NCI-H345 (cell line): Measurements from ENCODE around the gene ETV4.
A peak's percentile ranks its signal among the peaks of the same experiment; 100 is the strongest.
"Not testable (repeated sequence)": the region's sequence is repeated elsewhere in the genome, so short reads cannot be mapped to it uniquely, and the experiment has no call there.

Experiments
- DNase-seq: peaks from one replicate; lab custom pipeline; 2025; lab: John Stamatoyannopoulos, UW

Gene ETV4

DNA sequence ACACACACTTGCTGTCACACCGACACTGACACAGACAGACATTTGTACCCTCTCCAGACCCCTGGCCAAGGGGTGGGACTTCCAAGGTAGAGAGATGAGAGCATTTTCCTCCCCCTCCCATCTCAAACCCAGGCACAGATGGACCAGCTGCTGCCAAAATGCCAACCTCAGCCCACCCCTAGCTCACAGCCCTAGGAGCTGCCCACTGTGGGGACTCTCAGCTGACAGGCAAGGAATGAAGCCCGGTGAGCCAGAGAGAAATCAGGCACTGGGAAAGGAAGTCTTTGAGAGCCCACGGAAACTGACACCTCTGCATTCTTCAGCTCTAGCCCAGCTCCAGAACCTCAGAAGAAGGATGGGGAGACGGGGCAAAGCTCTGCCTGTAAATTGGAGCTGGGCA is 2.8 kb downstream of the ETV4 start:
- no peak for DNase-seq

DNA sequence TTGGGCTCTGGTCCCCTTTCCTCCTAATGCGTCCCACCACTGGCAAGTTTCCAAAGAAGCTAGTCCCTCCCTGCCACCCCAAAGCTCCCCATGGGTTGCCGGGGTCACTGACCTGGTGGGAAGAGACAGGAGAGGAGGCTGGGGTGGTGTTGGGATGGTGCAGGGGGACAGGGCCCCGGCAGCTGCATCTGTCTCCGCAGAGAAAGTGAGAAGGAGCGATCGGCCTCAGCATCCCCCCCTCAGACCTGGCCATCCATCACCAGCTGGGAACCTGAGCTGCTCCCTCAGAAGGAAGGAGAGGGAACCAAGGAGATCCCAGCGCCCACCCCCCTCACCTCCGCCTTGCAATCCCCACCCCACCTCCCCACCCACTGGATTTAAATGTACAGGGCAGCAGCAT is 3.3 kb downstream of the ETV4 start:
- DNase-seq, result no peak

DNA sequence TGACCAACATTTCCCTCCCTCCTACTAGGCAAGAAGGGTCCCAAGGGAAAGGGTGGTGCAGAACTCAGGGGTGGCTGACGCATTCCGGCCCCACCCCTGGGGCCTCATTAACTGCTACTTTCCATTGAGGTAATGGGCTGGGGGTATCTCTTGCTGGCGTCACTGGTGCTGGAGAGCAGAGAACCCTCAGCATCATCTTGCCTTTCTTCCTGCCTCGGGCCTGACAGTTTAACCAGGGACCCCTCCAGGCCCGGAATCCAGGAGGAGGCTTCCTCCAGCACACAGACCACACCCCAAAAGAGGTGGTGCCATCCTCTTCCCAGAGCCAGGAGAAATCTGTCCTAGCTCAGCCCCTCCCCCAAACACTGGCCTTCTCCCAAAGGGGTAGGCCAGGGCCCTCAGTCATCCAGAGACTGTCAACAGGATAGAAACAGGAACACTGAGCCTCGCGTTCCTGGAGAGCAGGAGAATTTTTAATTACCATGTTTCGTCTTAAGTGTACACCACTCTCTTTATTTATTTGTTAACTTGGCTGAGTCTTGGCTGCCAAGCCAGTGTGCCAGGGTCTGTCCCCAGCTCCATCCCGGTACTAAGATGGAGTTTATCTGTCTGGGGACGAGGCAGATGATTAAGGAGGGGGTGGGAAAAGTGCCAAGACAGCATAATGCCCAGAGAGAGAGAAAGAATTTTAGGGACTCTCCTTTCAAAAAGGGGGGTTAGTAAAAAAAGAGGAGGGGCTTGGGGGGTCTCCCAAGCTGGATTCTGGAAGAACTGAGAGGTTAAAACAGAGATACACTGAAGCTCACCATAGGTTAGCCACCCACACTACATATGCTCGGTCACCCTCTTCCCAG is 5.1 kb downstream of the ETV4 start:
- no peak for DNase-seq

DNA sequence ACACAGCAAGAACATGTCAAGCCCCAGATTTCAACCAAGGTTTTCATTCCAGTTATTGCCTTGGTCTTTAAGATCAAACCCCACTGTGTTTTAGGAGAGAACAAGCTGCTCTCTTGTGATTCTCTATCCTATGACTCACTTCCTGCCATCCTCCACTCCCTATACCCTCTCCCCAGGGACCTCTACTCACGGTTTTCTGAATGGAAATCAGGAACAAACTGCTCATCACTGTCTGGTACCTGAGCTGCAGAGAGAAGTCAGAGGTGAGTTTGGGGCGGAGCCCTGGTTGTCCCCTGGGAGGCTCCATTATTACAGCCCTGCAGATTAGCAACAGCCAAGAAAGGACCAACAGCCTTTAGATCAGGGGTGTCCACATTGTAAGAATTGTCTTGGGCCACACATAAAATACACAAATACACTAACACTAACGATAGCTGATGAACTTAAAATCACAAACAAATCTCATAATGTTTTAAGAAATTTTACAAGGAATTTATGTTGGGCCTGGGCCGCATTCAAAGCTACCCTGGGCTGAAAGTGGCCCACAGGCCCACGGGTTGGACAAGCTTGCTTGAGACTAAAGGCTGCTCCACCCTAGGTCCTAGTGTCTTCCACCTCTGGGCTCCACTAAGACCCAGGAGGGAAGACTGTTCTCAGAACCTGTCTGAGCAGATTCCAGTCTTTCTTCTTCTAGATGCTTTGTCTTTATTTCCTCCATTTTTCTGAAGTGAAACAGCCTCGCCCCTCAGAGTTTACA is 9.7 kb downstream of the ETV4 start:
- DNase-seq, result peak; percentile 39

DNA sequence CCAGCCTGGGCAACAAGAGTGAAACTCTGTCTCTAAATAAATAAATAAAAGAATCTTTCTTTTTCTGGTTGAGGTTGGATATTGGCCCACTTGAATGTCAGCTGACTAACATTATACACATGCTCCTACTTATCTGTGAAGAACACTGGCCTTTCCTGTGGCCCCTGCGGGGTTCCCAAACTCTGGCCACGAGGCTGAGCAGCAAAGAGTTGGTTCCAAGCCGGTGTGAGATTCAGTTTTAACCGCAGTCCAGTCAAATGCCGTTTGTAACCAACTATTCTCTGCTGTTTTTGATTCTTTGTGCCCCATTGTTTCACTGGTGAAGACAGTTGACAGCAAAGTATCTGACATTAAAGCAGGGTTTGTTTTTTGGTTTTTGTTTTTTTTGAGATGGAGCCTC is 11.2 kb downstream of the ETV4 start:
- no peak for DNase-seq

DNA sequence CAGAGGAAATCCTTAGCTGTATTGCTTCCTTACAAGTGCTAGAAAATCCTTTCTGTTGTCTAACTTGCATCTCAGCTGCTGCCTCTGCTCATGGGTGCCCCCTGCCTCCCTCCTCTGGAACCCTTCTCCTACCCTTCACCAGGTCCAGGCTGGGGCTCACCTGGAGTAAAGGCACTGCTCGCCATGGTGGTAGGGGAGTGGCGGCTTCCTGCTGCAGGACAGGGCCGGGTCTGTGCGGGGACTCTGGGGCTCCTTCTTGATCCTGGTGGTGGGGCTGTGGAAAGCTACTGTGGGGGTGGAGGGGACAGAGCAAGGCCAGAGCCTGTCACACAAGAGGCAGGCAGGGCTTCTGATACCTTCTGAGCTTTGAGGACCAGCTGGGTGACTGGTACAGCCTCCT is 12.4 kb downstream of the ETV4 start:
- no peak for DNase-seq

DNA sequence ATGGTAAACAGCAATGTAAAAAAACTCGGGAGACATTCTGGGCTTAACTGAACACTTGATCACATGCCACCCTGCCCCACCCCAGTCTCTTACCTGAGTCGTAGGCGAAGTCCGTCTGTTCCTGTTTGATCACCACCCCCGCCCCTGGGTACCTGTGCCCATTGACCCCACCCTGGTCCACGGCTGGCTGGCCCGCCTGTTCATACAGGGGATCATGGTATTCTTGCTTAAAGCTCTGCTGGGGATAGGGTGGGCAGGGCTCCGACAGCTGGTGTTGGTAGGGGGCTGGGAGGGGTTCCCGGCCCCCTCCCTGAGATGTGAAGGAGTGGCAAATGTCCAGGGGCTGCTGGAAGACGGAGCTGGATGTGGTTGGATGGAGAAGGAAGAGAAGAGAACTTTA is 13.6 kb downstream of the ETV4 start:
- no peak for DNase-seq

DNA sequence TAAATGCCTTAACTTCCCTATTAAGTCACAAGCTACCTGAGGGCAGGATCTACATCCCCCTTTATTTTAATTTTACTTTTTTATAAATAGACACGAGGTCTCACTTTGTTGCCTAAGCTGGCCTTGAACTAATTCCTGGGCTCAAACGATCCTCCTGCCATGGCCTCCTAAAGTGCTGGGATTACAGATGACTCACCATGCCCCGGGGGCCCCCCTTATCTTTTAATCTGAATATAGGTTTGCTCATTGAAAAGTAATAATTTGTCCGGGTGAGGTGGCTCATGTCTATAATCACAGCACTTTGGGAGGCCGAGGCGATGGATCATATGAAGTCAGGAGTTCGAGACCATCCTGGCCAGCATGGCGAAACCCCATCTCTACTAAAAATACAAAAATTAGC is 14.2 kb downstream of the ETV4 start:
- DNase-seq, result no peak

DNA sequence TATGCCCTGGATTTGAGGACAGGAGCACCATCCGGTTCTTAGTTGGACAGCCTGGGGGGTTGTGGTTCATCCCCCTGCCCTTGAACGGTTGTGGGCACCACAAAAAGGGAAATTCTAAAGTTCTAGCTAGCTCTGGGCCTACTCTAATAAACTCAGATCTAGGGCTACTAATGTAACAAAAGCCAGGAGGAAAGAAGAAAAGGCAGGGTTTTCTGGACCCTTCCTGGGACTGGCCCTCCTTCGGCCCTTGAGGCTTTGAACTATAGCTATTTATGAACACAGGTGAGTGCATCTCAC is 15.1 kb downstream of the ETV4 start:
- no peak for DNase-seq

DNA sequence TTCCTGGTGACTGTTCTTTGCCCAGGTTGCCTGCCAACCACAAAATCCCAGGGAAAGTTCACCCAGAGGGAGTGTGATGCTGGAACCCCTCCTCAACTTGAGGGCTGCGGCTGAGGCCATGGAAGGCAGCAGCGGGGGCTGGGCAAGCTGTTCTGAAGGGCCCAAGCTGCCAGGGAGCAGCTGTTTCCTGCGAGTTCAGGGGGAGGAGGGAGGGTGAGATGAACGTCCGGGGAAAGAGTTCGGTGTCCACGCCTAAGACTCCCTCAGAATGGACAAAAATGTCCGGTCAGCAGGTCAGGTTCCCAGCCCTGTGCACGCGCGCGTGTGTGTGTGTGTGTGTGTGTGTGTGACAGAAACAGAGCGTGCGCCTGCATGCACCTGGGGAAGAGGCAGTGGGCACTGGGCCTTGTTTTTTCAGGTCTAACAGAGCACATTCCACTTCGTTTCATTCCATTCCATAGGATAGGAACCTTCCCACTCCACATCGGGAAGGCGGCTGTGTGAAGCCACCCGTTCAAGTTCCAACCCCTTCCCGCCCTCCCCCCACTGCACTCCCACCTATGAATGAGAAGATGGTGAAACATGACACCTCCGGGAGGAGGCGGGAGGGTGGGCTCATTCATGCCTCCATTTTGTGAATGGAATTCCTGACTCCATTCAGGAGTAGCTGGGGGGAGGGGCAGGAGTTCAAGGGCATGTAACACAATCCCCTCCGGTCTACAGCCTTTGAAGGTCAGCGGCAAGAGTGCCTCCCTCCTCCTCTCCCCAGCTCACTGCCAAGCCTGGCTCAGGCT is 15.7 kb downstream of the ETV4 start:
- peak; percentile 62 for DNase-seq

DNA sequence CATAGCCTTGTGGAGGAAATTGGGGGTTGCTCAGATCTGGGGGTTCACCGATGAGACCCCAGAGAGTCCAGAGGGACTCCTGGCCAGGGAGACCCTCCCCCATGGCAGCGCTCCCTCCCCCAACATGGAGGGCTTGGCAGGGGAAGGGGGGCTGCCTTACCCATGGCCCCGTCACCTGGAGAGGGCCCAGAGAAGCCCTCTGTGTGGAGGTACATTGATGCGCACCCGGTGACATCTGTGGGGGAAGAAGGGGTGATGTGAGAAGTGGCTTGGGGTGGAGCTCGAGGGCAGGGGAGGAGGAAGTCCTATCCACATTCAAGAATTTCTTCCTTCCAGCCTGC is 16.2 kb downstream of the ETV4 start:
- no peak for DNase-seq

DNA sequence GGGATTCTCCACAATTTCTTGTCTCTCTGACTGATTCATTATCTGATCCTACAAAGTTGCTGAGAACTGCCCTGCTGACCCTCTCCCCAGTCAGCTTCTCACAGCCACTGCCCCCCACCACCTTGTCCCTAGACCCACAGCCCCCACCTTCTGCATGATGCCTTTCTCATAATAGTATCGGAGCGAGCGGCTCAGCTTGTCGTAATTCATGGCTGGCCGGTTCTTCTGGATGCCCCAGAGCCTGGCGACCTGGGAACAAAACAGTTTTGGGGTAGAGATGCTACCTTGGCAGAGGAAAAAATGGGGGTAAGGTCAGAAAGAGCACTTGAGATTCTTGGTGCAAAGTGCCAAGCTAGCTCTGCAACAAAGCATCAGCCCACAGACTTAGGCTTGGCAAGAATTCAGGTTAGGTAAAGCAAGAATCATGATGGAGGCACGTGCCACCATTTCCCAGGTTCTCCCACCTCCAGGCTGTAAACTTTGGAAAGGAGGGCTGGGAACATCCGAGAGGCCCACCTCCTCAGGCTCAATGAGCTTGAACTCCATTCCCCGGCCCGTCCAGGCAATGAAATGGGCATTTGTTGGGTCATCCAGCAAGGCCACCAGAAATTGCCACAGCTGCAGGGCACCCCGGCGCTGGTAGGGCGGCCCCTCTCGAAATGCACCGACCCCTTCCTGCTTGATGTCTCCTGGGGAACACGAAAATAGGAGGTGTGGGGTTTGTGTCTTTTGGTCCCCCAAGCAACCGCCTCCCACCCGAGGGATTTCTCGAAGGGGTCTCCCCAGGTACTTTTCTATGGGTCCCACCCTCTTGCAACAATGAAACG is 16.9 kb downstream of the ETV4 start:
- DNase-seq, result no peak

DNA sequence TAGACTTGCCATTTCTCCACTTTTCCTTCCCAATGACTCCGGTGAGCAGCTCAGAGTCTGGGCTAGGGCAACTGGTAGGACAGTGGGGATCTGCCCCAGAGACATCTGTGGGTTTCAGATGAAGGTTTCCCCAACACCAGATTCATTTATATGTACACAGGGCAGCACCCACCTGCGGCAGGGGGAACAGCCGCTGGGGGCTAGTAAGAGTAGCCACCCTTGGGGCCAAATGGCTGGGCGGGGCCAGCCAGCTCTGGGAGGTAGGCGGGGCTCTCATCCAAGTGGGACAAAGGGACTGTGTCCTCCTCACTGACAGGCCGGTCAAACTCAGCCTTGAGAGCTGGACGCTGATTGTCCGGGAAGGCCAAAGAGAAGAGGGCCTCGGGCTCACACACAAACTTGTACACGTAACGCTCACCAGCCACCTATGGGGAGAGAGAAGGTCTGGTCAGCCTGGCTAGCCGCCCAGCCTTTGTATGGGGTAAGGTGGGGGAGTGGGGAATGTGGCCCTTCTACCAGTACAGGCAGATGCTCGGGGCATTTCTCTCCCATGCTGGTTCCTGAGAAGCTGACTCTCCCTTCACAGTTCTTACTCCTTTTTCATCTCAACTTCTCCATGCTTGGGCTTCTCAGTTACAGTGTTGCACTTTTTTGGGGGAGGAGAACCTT is 17.7 kb downstream of the ETV4 start:
- DNase-seq, result no peak

DNA sequence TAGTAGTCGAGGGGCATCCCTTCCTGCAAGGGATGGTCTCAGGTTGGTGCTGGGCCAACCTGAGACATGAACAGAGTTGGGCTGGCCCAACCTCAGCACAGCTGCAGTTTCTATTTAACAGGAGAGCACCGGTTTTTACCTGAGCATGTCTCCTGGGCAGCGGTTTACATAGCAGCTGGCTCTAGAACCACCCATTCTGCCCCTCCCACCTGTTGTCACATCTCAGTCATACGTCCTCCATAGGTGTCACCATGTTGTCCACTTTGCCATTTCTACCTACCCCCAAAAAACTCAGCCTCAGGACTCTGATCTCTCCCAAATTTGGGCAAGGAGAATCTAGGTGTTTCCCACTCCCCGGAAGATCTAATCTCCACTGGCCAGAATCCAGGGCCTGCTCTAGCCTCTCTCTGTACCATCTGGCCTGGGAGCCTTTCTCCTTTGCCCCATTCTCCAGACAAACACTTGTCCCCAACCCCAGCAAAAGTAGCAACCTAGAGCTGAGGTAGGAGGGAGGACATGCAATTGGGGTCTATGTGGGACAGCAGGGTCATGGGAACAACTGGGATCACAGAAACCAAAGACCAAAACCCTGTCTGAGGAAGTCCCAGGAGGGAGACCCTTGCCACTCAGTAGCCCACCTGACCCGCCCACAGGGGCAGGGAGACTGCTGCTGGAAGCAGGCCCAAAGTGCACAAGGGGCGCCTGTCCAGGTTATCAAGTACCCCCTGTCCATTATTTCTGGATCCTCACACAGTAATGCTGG is 19.1 kb downstream of the ETV4 start:
- no peak for DNase-seq

DNA sequence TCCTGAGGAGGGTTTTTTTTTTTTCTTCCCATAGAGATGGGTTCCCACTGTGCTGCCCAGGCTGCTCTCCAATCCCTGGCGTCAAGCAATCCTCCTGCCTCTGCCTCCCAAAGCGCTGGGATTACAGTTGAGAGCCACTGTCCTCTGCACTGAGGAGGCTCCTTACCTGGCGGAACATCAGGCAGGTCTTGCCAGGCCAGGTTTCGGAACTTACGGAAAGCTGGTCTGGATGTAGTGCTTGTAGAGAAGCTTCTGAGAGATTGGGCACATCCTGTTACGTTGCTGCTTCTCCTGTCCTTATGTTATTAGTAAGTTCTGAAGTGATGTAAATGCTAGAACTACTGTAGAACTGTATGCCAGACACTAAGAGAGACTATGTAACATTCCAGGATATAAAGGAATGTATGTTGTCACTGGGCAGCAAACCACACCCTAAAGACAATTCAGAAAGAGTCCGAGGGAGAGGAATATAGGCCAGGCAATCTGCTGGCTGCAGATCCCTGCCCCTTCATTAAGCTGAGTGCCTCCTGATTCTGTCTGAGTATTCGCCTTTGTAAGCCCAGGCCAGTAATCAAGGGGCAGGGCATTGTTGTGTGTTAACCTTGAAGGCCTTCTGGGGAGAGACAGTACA is 21.1 kb downstream of the ETV4 start:
- no peak for DNase-seq

DNA sequence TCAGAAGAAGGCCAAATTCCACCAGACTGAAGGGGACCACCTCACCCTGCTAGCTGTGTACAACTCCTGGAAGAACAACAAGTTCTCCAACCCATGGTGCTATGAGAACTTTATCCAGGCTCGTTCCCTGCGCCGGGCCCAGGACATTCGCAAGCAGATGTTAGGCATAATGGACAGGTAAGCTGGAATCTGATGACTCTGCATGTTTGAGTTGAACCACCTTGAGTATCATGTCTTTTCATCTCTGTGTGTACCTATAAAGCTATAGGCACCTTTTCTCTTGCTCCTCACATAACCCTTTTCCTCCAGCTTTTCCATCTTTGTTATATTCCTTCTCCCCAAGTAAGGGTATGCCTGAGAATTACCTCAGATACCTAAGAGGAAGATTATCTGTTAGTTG is 24.8 kb downstream of the ETV4 start:
- DNase-seq, result no peak

DNA sequence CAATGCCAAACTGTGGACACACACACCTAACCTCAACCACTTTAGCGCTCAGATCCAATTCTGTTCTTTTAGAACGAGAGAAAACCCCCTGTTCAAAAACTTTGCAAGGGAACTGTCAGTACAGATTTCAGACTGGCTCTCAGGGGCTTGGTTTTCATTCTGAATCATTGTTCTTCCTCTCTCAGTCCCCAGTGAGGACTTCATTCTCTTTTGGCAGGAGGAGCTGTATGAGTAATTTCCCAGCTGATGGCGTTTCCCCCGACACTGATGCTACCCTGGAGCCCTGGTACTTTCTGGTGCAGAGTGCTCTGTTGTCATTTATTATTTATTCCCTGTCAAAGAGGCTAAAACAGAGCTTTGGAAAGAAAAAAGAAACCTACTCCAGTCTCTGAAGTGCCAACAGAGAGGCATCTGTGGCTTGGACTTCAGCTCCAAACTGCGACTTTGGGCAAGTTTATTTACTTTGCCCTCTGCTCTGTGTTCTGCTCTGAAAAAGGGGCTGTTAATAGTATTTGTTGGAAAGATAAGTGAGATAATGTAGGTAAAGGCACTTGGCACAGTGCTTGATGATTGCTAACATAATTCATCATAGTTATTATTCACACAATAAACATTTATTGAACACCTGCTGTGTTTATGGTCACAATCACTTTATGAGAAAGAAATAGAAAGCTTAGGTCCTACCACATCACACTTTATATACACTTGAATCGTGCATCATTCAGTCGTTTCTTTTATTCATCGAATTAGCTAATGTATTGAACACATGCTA is 28.3 kb downstream of the ETV4 start:
- DNase-seq, result no peak

DNA sequence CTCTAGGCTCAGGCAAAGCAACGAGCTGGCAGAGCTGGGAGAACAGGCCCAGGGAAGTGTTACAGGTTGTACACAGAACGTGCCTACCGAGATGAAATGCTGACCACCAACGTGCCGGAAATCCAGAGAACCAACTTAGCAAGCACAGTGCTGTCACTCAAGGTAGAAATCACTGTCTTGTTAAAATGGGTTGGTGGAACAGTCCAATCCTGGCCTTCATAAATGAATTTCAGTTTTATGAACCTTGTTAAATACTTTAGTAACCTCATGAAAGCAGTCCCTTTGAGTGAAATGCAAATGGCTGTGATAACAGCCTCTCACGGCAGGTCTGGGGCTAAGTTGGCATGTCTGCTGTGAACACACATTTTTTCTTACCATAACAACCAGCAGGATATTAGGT is 29.0 kb downstream of the ETV4 start:
- DNase-seq, result no peak

DNA sequence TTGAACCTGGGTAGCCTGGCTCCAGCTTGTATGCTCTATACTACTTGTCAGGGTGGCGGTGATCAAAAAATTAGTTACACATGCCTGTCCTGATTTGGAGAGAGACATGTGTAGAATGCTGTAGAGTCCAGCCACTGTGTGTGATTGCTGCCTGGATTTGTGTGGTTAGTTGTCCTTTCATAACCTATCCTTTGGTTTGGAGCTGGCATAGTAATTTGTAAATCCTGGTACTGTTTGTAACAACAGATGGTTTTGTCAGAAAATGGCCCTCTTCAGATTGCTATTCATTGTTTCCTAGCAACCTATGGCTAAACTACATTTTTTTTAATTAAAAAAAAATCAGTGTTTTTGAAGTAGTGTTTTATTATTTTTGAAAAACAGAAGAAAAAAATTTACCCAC is 30.5 kb downstream of the ETV4 start:
- DNase-seq, result no peak

DNA sequence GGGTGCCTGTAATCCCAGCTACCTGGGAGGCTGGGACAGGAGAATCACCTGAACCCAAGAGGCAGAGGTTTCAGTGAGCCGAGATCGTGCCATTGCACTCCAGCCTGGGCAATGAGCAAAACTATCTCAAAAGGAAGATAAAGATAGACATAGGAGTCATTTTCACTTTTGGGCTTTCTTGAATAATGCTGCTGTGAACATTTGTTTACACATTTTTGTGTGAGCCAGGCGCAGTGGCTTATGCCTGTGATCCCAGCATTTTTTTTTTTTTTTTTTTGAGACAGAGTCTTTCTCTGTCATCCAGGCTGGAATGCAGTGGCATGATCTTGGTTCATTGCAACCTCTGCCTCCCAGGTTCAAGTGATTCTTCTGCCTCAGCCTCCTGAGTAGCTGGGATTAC is 34.9 kb downstream of the ETV4 start:
- DNase-seq, result not testable (repeated sequence)
